Hematopoietic multipotent progenitor cell treated with erythropoietin and hydrocortisone succinate and interleukin-3 and kit ligand, for 15 days (in vitro differentiated cells): ENCODE results near the gene INKA2.

Source experiments
- DNase-seq: peaks from one replicate; pipeline ENCODE4 v3.0.0-alpha.2; 2015; ENCODE audit warnings: low spot score

The INKA2 gene

DNA sequence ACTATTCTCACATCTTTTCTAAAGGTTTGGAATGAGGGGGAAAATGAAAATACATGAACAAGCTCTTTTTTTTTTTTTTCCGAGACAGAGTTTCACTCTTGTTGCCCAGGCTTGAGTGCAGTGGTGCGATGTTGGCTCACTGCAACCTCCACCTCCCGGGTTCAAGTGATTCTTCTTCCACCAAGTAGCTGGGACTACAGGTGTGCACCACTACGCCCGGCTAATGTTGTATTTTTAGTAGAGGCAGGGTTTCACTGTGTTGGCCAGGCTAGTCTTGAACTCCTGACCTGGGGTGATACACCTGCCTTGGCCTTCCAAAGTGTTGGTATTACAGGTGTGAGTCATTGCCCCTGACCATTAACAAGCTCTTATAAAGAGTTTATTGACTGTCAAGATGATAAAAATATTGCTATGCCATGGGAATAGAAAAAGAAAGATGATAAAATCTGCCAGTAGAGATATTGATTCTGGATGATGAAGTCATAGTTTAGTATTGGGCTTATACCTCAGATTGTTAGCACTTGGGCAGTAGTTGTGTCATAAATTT is 36.6 kb downstream of the INKA2 start:
- DNase-seq, result no peak

DNA sequence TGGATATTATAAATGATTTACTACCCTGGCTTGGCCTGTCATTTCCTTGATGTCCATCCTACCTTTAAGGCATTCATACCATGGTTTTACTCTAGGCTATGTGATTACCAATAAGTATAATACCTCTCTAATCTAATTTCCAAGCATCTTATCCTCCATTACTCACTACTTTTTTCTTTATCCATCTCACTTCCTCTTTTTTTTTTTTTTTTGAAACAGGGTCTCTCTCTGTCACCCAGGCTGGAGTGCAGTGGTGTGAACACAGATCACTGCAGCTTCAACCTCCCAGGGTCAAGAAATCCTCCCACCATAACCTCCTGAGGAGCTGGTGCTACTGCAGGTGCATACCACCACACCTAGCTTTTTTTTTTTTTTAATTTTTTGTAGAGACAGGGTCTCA is 39.9 kb downstream of the INKA2 start:
- DNase-seq, result no peak

DNA sequence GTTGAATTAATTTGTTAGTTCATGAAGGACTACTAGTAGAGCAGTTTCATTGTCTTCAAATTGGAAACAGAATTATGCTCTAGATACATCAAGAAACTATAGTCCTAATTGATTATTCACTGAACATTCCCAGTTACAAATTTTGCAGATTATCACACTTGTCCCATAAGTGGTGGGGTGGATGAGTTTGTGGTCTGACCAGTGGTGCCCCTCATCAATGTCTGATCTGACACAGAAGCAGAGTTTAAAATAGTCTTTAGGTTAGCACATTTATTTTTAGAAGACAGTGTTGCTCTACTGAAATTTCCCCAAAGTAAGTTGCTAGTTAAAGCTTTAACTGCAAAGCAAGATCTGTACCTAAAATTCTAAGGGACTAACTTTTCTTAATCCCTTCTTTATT is 42.9 kb downstream of the INKA2 start:
- no peak for DNase-seq

DNA sequence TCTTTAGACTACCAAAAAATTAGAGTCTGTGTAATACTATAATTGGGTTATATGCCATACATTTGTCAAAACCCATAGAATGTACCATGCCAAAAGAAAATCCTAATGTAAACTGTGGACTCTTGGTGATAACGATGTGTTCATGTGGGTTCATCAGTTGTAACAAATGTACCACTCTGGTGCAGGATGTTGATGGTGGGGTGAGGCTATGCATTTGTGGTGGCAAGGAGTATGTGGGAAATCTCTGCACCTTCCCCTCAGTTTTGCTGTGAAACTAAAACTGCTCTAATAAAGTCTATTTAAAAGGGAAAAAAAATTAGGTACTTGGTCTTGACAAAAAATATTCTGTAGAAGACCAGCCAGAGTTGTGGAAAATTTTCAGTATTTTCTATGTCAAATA is 43.4 kb downstream of the INKA2 start:
- DNase-seq, result no peak

DNA sequence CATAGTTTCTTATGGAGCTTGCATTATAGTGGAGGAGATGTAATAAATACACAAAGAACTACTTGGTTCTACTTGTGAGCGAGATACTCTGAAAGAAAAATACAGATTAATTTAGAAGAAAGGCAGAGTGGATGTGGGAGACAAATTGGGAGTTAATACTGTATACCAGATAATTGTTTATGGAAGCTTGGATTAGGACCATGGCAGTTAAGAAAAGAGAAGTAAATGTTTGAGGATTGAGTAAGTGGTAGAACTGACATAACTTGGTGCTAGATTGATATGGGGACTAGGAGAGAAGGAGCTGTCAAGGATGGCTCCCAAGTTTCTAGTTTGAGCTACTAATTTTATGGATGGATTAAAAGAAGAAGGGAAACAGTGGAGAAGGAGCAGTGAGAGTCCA is 47.3 kb downstream of the INKA2 start:
- no peak for DNase-seq

DNA sequence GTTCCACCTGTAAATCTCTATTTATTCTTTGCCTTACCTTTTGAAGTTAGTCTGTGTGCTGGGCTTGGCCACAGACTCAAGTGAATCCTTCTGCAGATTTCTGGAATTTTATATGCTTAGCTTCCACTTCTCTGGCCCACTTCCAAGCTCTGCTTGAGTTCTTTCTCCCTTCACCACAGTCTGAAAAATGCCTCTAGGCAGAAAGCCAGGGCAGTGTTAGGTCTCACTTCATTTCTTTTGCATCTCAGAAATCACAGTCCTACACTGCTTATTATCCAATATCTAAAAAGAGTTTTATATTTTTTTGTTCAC is 48.9 kb downstream of the INKA2 start:
- no peak for DNase-seq
